ENCODE data around the gene ARMC7. TPM values are rescaled to one million over a fixed set of nuclear protein-coding genes. Genes with fewer than 3 reads are reported as not detected.

The ARMC7 gene
- total and polyA plus RNA-seq, 10 of the 15 experiments (the other 5 are each of a cell fraction or from before 2014, with no cell fraction given), result 1.5 to 19.8 (median 6.3) TPM

DNA sequence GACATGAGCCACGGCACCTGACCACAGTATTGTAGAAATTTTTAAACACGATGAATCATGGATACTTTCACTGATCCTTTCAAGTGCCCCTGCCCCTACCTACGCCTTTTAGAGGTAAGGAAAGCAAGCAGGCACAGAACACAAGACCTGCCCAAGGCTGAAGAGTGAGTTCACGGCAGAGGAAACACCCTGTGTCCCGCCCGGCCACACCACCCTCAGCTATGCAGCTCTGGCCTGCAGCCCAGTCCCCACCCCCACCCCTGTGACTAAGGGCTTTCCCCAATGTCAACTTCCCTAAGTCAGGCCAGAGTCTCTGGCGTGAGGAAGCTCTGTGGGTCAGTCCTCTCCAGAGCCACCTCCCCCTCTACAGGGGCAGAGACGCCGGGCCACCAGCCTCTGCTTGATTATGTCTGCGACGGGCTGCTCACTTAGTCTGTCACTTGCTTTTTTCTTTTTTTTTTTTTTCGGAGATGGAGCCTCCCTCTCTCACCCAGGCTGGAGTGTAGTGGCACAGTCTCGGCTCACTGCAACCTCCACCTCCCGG lies 13.6 kb upstream of the ARMC7 start:
- BruUV-seq (replicated peaks), result no TSS peak
- no peak for DNase-seq (ENCODE audit: low read depth, low spot score)
- WGBS (ENCODE audit: insufficient coverage, insufficient replicate concordance, low lambda C conversion rate, missing lambda C conversion rate), result 59% methylated on average over 13 of the region's 14 CpGs
- H3K27ac ChIP-seq (ENCODE audit: control insufficient read depth, insufficient read depth), result no peak overlapping the region
- POLR2A ChIA-PET, result interaction anchor here (0.5 to 0.7 kb wide), 3 partner anchors 14 to 154 kb away, joined by 3 read pairs; partner anchors contain the start of gene ARMC7
- TF ChIP-seq BMI1 (IDR thresholded peaks at IDR 0.05; ENCODE audit: borderline replicate concordance) (no peak), CHD2 (IDR thresholded peaks at IDR 0.05; ENCODE audit: borderline replicate concordance, low read depth, low read length) (peak; percentile 39; the same call in 1 of the 2 replicates)
- intact Hi-C loops (cut with micrococcal nuclease; ENCODE audit: unreplicated experiment), result no loop called here
- CTCF ChIA-PET, result interaction anchor here (1.2 to 1.6 kb wide), 3 partner anchors 8 to 18 kb away, joined by 4 to 5 read pairs (median 4); no protein-coding TSS in a partner anchor
- H3K79me2 ChIP-seq (ENCODE audit: control insufficient read depth, insufficient read depth, low read length), result no peaks in the 10 kb centered on the region
- H3K9ac ChIP-seq (ENCODE audit: control insufficient read depth, insufficient read depth, low read length), result no peak overlapping the region
- FAIRE-seq, result no peak
- H3K9me3 ChIP-seq (replicated peaks; ENCODE audit: control insufficient read depth, insufficient read depth, low read length), result no peaks in the 10 kb centered on the region
- H3K4me2 ChIP-seq (ENCODE audit: control insufficient read depth, insufficient read depth), result no peak overlapping the region
- in situ Hi-C loops (cut with MboI), result no loop called here
- H3K4me3 ChIP-seq, result no peak overlapping the region
- ATAC-seq, result peak; percentile 75
- no peaks in the 10 kb centered on the region for H4K20me1 ChIP-seq (ENCODE audit: control insufficient read depth, insufficient read depth)
- H2AFZ ChIP-seq (ENCODE audit: control insufficient read depth, low read depth, low read length), result no peak overlapping the region
- RAD21 ChIA-PET (ENCODE audit: unreplicated experiment), result interaction anchor here (1.2 kb wide), 1 partner anchor 10 kb away, joined by 3 read pairs; no protein-coding TSS in a partner anchor
- H3K27me3 ChIP-seq (replicated peaks in 1 of 2; ENCODE audit: control insufficient read depth in 2 of 2, insufficient read depth in 2 of 2, low read length in 1 of 2), result no peaks in the 10 kb centered on the region
- SMC1A ChIA-PET (ENCODE audit: uncharacterized antibody, unreplicated experiment), result interaction anchor here (1.0 to 1.8 kb wide), 2 partner anchors 16 to 18 kb away, joined by 4 read pairs; no protein-coding TSS in a partner anchor
- no peaks in the 10 kb centered on the region for H3K36me3 ChIP-seq (ENCODE audit: control insufficient read depth in 2 of 2, insufficient read depth in 2 of 2, low read length in 1 of 2)
- no peaks in the 10 kb centered on the region; the same call in 1 of the 2 replicates for H3K4me1 ChIP-seq (ENCODE audit: control insufficient read depth, insufficient read depth, low read length)

DNA sequence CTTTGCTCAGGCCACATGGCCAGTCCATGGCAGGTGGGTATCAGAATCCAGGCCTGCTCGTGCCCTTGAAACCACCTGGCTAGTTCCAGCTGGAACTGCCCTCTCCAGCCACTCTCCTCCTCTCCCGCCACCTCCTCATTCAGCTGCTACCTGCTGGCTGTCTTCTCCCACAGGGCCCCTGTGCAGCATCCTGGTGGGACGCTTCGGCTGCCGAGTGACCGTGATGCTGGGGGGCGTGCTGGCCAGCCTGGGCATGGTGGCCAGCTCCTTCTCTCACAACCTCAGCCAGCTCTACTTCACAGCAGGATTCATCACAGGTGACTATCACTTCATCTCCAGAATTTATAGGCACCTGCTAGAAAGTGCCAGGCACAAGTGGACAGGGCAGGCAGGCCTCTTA lies 11.9 kb upstream of the ARMC7 start:
- ChIA-PET SMC1A (ENCODE audit: uncharacterized antibody, unreplicated experiment) (no interaction called here), POLR2A (no interaction called here), RAD21 (ENCODE audit: unreplicated experiment) (interaction anchor here (0.9 kb wide), 1 partner anchor 53 kb away, joined by 3 read pairs; no protein-coding TSS in a partner anchor), CTCF (no interaction called here)
- WGBS (ENCODE audit: insufficient coverage, insufficient replicate concordance, low lambda C conversion rate, missing lambda C conversion rate), result 71% methylated on average over 7 of the region's 7 CpGs
- Histone ChIP-seq H2AFZ (ENCODE audit: control insufficient read depth, low read depth, low read length) (no peak overlapping the region), H3K27ac (ENCODE audit: control insufficient read depth, insufficient read depth) (no peak overlapping the region), H3K4me2 (ENCODE audit: control insufficient read depth, insufficient read depth) (no peak overlapping the region), H3K9me3 (replicated peaks; ENCODE audit: control insufficient read depth, insufficient read depth, low read length) (no peaks in the 10 kb centered on the region), H3K4me3 (no peak overlapping the region), H3K36me3 (ENCODE audit: control insufficient read depth in 2 of 2, insufficient read depth in 2 of 2, low read length in 1 of 2) (no peaks in the 10 kb centered on the region), H3K9ac (ENCODE audit: control insufficient read depth, insufficient read depth, low read length) (no peak overlapping the region), H4K20me1 (ENCODE audit: control insufficient read depth, insufficient read depth) (no peaks in the 10 kb centered on the region), H3K79me2 (ENCODE audit: control insufficient read depth, insufficient read depth, low read length) (no peaks in the 10 kb centered on the region), H3K4me1 (ENCODE audit: control insufficient read depth, insufficient read depth, low read length) (peaks cover 4% of the 10 kb centered on the region; the same call in 1 of the 2 replicates), H3K27me3 (replicated peaks in 1 of 2; ENCODE audit: control insufficient read depth in 2 of 2, insufficient read depth in 2 of 2, low read length in 1 of 2) (no peaks in the 10 kb centered on the region)
- intact Hi-C loops (cut with micrococcal nuclease; ENCODE audit: unreplicated experiment) (no loop called here), in situ Hi-C loops (cut with MboI) (no loop called here)
- no peak for ATAC-seq
- BruUV-seq (replicated peaks), result no TSS peak
- no peak for FAIRE-seq
- TF ChIP-seq BCL11A (IDR thresholded peaks at IDR 0.05; ENCODE audit: low read depth, low read length) (no peak), POU2F2 (IDR thresholded peaks at IDR 0.05; ENCODE audit: borderline replicate concordance, low read depth, low read length) (no peak)
- DNase-seq (ENCODE audit: low read depth, low spot score), result no peak

All from GM12878 (cell line).